IMR-90 (cell line): Measurements from ENCODE around the gene EPHA6. TPM values are rescaled to one million over a fixed set of nuclear protein-coding genes. Genes with fewer than 3 reads are reported as not detected.

Source experiments
- ATAC-seq: fragments of 200-7000 bp; cut with Tn5 transposase; 2 replicates; pipeline ENCODE4 v1.9.1; 2020; ENCODE audit warnings: low read depth, mild to moderate bottlenecking, moderate library complexity
- BruUV-seq: library from RNA; stranded (reverse); fragments of 400-500 nt; replicated peaks from 2 replicates; lab custom pipeline; 2021; lab: Mats Ljungman, UMichigan
- CTCF ChIA-PET: fragments of 300-600 bp; formaldehyde crosslinking; extraction: SDS; loops from one replicate; lab custom pipeline; 2021; ENCODE audit warnings: antibody characterized with exemption; lab: Yijun Ruan, JAX
- POLR2A ChIA-PET: fragments of 300-600 bp; sonication (Branson Sonifier 250); formaldehyde crosslinking; loops from one replicate; lab custom pipeline; 2022; ENCODE audit warnings: antibody characterized with exemption; ENCODE audit not compliant: unreplicated experiment; lab: Charles Lee
- DNase-seq: peaks from one replicate; pipeline ENCODE4 v3.0.0; 2013
- H2AFZ ChIP-seq: replicated peaks from 2 replicates; pipeline ENCODE3; 2013; ENCODE audit warnings: low read length, mild to moderate bottlenecking; ENCODE audit not compliant: poor library complexity
- H2AK5ac ChIP-seq: 2 replicates; pipeline ENCODE4 v1.6.1; 2013; ENCODE audit warnings: low read depth, low read length, inconsistent platforms
- H2AK9ac ChIP-seq: replicated peaks from 2 replicates; pipeline ENCODE3; 2013; ENCODE audit warnings: mild to moderate bottlenecking, low read depth, low read length, moderate library complexity; ENCODE audit not compliant: poor library complexity
- H2BK120ac ChIP-seq: 2 replicates; pipeline ENCODE4 v1.6.1; 2013; ENCODE audit warnings: low read depth, low read length, inconsistent platforms
- H2BK15ac ChIP-seq: 3 replicates; pipeline ENCODE4 v1.6.1; 2013; ENCODE audit warnings: low read depth, low read length, inconsistent platforms
- H2BK20ac ChIP-seq: 2 replicates; pipeline ENCODE4 v1.6.1; 2013; ENCODE audit warnings: low read depth, mild to moderate bottlenecking, inconsistent platforms, low read length, moderate library complexity
- H2BK5ac ChIP-seq: 2 replicates; pipeline ENCODE4 v1.6.1; 2013; ENCODE audit warnings: mild to moderate bottlenecking, low read depth, low read length, inconsistent platforms; ENCODE audit not compliant: poor library complexity, severe bottlenecking
- H3K14ac ChIP-seq: replicated peaks from 2 replicates; pipeline ENCODE4 v1.6.1; 2013; ENCODE audit warnings: low read depth, low read length, inconsistent platforms
- H3K18ac ChIP-seq: 2 replicates; pipeline ENCODE4 v1.6.1; 2013; ENCODE audit warnings: low read depth, low read length, control low read depth
- H3K23ac ChIP-seq: 2 replicates; pipeline ENCODE4 v1.6.1; 2013; ENCODE audit warnings: low read depth, low read length, inconsistent platforms
- H3K27ac ChIP-seq: 2 replicates; pipeline ENCODE4 v1.5.1; 2013; ENCODE audit warnings: mild to moderate bottlenecking, control low read depth, low read length; ENCODE audit not compliant: insufficient read depth
- H3K27me3 ChIP-seq: 2 replicates; pipeline ENCODE4 v1.6.1; 2013; ENCODE audit warnings: low read length; ENCODE audit not compliant: control insufficient read depth, insufficient read depth
- H3K36me3 ChIP-seq: 2 replicates; pipeline ENCODE4 v1.6.1; 2013; ENCODE audit warnings: low read length, mixed read lengths; ENCODE audit not compliant: control insufficient read depth, insufficient read depth
- H3K4ac ChIP-seq: 2 replicates; pipeline ENCODE4 v1.6.1; 2013; ENCODE audit warnings: low read depth, low read length, inconsistent platforms
- H3K4me1 ChIP-seq: 2 replicates; pipeline ENCODE4 v1.6.1; 2013; ENCODE audit warnings: low read length, mixed read lengths; ENCODE audit not compliant: control insufficient read depth, insufficient read depth
- H3K4me2 ChIP-seq: 2 replicates; pipeline ENCODE4 v1.6.1; 2013; ENCODE audit warnings: low read depth, mild to moderate bottlenecking, control low read depth, low read length, moderate library complexity
- H3K4me3 ChIP-seq: 2 replicates; pipeline ENCODE4 v1.5.1; 2013; ENCODE audit warnings: low read depth, mild to moderate bottlenecking, control low read depth, low read length, moderate library complexity; ENCODE audit not compliant: insufficient read depth
- H3K56ac ChIP-seq: 2 replicates; pipeline ENCODE4 v1.6.1; 2013; ENCODE audit warnings: low read length, inconsistent platforms; ENCODE audit not compliant: insufficient read depth; ENCODE audit errors: extremely low read depth
- H3K79me1 ChIP-seq, 2 experiments: 2 replicates each; pipeline ENCODE4 v1.6.1; 2013; ENCODE audit warnings: low read length in 2 of 2, inconsistent platforms in 1 of 2, low read depth in 1 of 2
- H3K9ac ChIP-seq: 2 replicates; pipeline ENCODE4 v1.6.1; 2013; ENCODE audit warnings: low read depth, low read length, control low read depth
- H3K9me1 ChIP-seq: 2 replicates; pipeline ENCODE4 v1.6.1; 2013; ENCODE audit warnings: low read length, inconsistent platforms; ENCODE audit not compliant: insufficient read depth
- H3K9me3 ChIP-seq: 2 replicates; pipeline ENCODE4 v1.6.1; 2013; ENCODE audit warnings: low read length; ENCODE audit not compliant: control insufficient read depth, insufficient read depth
- H4K20me1 ChIP-seq: 2 replicates; pipeline ENCODE4 v1.6.1; 2013; ENCODE audit warnings: low read length, inconsistent platforms; ENCODE audit not compliant: insufficient read depth
- H4K5ac ChIP-seq: 2 replicates; pipeline ENCODE4 v1.6.1; 2013; ENCODE audit warnings: mild to moderate bottlenecking, low read depth, low read length, control low read depth
- H4K8ac ChIP-seq, 2 experiments: 2 replicates each; pipeline ENCODE4 v1.6.1; 2013; ENCODE audit warnings: low read depth in 2 of 2, low read length in 2 of 2, control low read depth in 1 of 2, inconsistent platforms in 1 of 2
- H4K91ac ChIP-seq: 2 replicates; pipeline ENCODE4 v1.6.1; 2013; ENCODE audit warnings: low read depth, low read length, inconsistent platforms; ENCODE audit not compliant: insufficient read depth
- ELK1 ChIP-seq: fragments of 150-350 bp; IDR thresholded peaks from 2 replicates; pipeline ENCODE4 v1.6.1; 2016; ENCODE audit warnings: low read depth, mild to moderate bottlenecking, low read length, moderate library complexity, borderline replicate concordance
- FOS ChIP-seq: fragments of 150-350 bp; IDR thresholded peaks from 2 replicates; pipeline ENCODE4 v1.6.1; 2016; ENCODE audit warnings: low read depth, low read length
- MAFK ChIP-seq: IDR thresholded peaks from 2 replicates; pipeline ENCODE4 v1.6.1; 2012; ENCODE audit warnings: low read depth, low read length, improper control_type of control experiment
- MAZ ChIP-seq: IDR thresholded peaks from 2 replicates; pipeline ENCODE4 v1.6.1; 2012; ENCODE audit warnings: low read depth, mild to moderate bottlenecking, low read length, improper control_type of control experiment, moderate library complexity, borderline replicate concordance
- NFE2L2 ChIP-seq: fragments of 150-350 bp; IDR thresholded peaks from 2 replicates; pipeline ENCODE4 v1.6.1; 2016; ENCODE audit warnings: low read depth, mild to moderate bottlenecking, low read length
- dilution Hi-C: fragments of 300-500 bp; cut with HindIII; formaldehyde crosslinking; loops from one replicate; pipeline ENCODE4 v1.14.3; 2018; ENCODE audit warnings: low sequenced_read_pairs; ENCODE audit not compliant: unreplicated experiment
- in situ Hi-C: fragments of 300-500 bp; cut with MboI; formaldehyde crosslinking; loops from 3 replicates; pipeline ENCODE4 v1.14.3; 2019; ENCODE audit warnings: low sequenced_read_pairs, inconsistent platforms, mixed read lengths
- intact Hi-C: fragments of 100-400 bp; cut with micrococcal nuclease; formaldehyde crosslinking; loops from 2 replicates; pipeline ENCODE4 v1.10.0; 2022
- polyA plus RNA-seq, 3 experiments: library from polyadenylated mRNA; depleted of rRNA; stranded (reverse); fragments of >200 nt; gene quantifications; 2 replicates each; pipeline ENCODE4 v1.2.3, GENCODE V29; 2012; ENCODE audit warnings: low replicate concordance in 1 of 3
- total RNA-seq: library from RNA; depleted of rRNA; stranded (reverse); fragments of >200 nt; gene quantifications from 2 replicates; pipeline ENCODE4 v1.2.3, GENCODE V29; 2012
- TF ChIP-seq, protein P1 (sequence below): fragments of 150-350 bp; IDR thresholded peaks from 2 replicates; pipeline ENCODE4 v1.6.1; 2017; ENCODE audit warnings: mild to moderate bottlenecking, antibody characterized with exemption, low read length, low read depth

Gene EPHA6
- total and polyA plus RNA-seq, 2 of the 4 experiments (the other 2 are of a cell fraction) = not detected

DNA sequence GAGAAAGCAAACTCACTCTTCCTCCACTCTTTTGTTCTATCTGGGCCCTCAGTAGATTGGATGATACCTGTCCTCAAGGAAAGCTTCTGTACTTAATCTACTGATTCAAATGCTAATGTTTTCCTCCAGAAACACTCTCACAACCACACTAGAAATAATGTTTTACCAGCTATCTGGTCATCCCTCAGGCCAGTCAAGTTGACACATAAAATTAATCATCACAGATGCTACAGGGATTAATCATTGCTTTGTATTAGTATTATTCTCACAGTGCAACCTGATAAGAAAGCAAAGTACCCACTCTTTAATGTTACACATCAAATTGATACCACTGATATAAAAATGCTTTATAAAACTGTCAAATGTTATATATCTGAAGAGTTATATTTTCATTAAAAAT lies 897.3 kb downstream of the EPHA6 start:
- CTCF ChIA-PET = interaction anchor here (0.6 kb wide), 1 partner anchor 307 kb away, joined by 3 read pairs; no protein-coding TSS in a partner anchor
- dilution Hi-C loops = no loop called here
- Histone ChIP-seq H3K4me2 (no peak overlapping the region), H3K4me3 (no peak overlapping the region), H3K36me3 (no peaks in the 10 kb centered on the region), H3K23ac (no peak overlapping the region), H4K20me1 (no peaks in the 10 kb centered on the region), H2AFZ (no peak overlapping the region), H3K27me3 (no peaks in the 10 kb centered on the region), H2BK120ac (no peak overlapping the region), H3K9me3 (no peaks in the 10 kb centered on the region), H2BK15ac (no peak overlapping the region), H2BK20ac (no peak overlapping the region), H3K18ac (no peak overlapping the region), H3K9ac (no peak overlapping the region), H2AK9ac (no peak overlapping the region), H3K9me1 (no peaks in the 10 kb centered on the region), H4K91ac (no peak overlapping the region), H3K14ac (no peak overlapping the region), H2AK5ac (no peak overlapping the region), H3K4ac (no peak overlapping the region), H3K56ac (no peak overlapping the region), H3K4me1 (no peaks in the 10 kb centered on the region), H2BK5ac (no peak overlapping the region), H3K27ac (no peak overlapping the region), H4K8ac (no peak overlapping the region), H4K5ac (no peak overlapping the region), H3K79me1 (no peaks in the 10 kb centered on the region)
- TF ChIP-seq FOS (no peak), MAZ (no peak), NFE2L2 (no peak), ELK1 (no peak), MAFK (no peak)
- TF ChIP-seq, protein P1, sequence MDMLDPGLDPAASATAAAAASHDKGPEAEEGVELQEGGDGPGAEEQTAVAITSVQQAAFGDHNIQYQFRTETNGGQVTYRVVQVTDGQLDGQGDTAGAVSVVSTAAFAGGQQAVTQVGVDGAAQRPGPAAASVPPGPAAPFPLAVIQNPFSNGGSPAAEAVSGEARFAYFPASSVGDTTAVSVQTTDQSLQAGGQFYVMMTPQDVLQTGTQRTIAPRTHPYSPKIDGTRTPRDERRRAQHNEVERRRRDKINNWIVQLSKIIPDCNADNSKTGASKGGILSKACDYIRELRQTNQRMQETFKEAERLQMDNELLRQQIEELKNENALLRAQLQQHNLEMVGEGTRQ = no peak
- no peak for DNase-seq
- no TSS peak for BruUV-seq
- no peak for ATAC-seq
- POLR2A ChIA-PET = no interaction called here
- intact Hi-C loops = no loop called here
- in situ Hi-C loops = no loop called here
